HG03521 (cell line): ENCODE measurements around the gene KRT7.

Source experiments
- ATAC-seq: cut with Tn5 transposase; IDR thresholded peaks from one replicate; pipeline ENCODE4 v1.9.1; 2021; ENCODE audit warnings: mild to moderate bottlenecking, moderate library complexity; ENCODE audit not compliant: unreplicated experiment

Gene KRT7

GRCh38 chr12:52211716-52212585, 21.1 kb upstream of the KRT7 start:
- ATAC-seq = no peak

GRCh38 chr12:52212701-52213563, 20.1 kb upstream of the KRT7 start:
- ATAC-seq = no peak

- no peak for ATAC-seq
Observed at GRCh38 chr12:52213564-52214420, 19.3 kb upstream of the KRT7 start.

- ATAC-seq = no peak
Observed at GRCh38 chr12:52214421-52214802, 18.6 kb upstream of the KRT7 start.

DNA sequence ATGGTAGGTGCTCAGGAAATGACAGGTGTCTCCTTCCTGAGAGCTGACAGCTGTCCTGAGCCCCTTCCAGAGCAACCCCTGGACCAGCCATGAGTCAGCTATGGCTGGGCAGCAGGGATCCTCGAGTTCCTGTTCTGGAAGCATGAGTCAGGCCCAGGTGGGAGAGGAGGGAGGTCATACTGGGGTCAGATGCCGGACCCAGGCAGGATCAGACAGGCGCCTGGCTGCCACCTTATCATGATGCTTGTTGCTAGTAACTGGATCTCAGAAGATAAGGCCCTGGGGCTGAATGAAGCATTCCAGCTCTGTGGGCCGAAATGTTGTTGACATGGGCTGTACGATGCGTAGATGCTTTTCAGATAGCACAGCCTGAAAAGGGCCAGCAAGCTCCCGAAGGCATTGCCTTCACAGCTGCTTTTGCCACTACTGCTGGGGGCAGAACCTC, 17.4 kb upstream of the KRT7 start:
- no peak for ATAC-seq

DNA sequence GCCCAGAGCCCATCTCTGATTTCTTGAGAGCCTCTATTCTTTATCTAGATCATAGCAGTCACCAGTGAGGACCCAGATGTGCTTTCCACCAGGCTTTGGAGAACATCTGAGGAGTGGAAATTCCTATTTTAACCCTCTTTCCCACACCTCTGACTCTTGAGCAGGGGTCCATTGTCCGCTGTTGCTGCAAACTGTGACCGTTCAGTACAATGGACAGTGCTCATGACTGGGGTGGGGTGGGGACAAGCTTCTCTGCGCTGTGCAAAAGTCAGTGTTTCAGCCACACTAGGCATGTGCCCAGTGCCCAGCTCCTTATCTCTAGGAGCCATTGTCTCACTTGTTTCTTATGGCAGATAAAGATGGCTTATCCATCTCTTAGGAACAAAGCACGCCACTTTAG, 16.9 kb upstream of the KRT7 start:
- ATAC-seq = no peak

- ATAC-seq = no peak
Observed at GRCh38 chr12:52216807-52217206, 16.2 kb upstream of the KRT7 start.

DNA sequence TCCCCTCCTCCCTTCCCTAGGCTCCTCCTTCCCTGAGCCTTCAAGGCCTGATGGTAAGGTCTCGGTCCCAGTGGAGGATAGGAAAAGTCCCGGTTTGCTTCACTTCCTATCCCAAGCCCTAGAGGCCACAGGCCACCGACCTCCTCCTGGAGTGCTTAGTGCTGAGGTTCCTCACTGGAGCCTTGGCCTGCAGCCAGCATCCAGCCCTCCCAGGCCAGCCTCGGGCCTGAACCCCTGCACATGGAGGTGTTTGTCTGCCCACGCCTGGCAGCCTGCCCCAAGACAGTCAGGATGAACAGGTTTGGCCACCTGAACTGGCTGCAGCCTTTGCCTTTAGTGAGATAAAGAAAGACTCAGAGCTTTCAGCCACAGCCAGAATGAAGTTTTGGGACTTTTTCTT, 15.8 kb upstream of the KRT7 start:
- no peak for ATAC-seq

- no peak for ATAC-seq
Observed at GRCh38 chr12:52218001-52218400, 15.0 kb upstream of the KRT7 start.

DNA sequence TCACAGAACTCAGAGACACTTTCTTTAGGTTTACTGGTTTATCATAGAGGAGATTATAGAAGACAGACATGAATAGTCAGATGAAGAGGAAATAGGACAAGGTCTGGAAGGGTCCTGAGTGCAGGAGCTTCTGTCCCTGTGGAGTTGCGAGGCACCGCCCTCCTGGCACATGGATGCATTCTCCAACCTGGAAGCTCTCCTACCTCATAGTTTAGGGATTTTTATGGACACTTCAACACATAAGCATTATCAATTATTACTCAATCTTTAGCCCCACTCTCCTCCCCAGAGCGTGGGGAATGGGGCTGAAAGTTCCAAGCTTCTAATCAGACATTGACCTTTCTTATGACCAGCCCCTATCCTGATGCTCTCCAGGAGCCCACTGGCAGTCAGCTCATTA, 12.6 kb upstream of the KRT7 start:
- ATAC-seq = no peak

- no peak for ATAC-seq
Observed at GRCh38 chr12:52221070-52221781, 11.8 kb upstream of the KRT7 start.

DNA sequence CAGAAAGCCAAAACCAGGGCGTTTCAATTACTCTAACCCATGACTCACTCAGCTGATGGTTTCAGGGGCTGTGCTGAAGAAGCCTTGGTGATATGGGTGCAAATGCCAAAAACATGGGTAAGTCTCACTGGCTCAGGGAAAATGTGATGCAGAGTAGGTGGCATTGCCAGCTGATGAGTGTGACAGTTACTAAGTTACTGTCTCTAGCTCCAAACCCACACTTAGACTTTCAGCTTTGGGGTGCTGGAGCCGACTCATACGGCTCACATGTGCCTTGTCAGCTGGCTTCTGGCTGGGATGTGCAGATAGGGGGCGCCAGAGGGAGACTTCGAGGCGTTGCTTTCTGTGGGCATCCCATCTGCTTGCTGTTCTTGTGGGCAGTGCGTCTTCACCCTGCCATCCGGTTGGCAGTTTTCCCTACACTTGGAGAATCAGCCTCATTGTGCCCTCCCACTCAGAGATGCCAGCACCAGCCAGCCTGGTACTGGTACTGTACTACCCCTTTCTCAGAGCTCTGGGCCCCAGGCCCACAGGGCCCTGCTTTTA, 11.1 kb upstream of the KRT7 start:
- no peak for ATAC-seq

DNA sequence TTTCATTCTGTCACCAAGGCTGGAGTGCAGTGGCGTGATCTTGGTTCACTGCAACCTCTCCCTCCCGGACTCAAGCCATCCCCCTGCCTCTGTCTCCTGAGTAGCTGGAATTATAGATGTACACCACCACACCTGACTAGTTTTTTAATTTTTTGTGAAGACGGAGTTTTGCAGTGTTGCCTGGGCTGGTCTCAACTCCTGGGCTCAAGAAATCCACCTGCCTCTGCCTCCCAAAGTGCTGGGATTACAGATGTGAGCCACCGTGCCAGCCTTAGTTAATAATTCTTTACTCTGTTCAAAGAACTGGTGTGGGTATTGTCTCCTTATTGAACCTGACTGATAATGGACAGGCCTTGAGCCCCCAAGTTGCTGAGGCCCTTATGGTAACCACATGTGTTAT, 10.4 kb upstream of the KRT7 start:
- no peak for ATAC-seq

DNA sequence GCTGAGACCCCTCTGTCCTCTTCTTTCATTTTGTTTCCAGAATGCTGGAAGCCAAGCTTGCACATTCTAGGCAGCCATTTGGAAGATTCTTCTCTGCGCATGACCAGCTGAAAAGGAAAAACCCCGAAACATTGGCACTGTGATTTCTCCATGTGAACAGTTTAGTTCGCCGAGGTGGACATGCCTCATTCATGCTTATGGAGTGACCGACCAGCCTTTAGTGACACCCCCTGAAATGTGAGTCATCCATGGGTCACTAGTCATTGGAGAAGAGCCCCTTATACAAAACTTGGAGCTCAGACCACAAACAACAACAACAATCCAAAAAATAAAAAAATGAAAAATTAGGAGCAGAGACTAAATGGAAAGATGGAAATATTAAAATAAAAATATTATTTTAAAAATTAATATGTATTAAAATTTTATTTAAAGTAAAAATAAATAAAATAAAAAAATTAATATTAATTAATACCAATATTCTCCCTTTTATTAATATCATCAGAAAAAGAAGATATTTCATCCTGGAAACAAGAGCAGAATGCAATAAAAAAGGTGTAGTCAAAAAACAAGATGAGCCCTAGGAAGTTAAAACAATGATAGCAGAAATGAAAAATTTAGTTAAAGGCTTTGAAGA, 9.5 kb upstream of the KRT7 start:
- no peak for ATAC-seq

DNA sequence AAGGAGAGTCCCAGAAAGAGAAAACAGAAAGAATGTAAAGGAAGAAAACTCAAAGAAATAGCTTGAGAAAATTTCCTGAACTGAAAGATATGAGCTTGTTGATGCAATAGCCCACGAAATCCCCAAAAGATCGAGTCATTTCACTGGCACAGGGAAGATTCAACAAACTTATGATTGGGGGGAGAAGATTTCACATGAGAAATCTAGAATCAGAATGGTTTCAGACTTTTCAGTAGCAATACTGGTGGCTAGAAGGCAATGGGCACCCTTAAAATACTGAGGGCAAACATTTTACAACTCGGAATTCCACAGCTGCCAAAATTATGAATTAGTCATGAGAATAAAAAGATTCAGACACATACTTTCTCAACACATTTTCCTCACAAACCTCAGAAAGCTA, 8.9 kb upstream of the KRT7 start:
- no peak for ATAC-seq

- ATAC-seq = no peak
Observed at GRCh38 chr12:52225752-52226151, 7.3 kb upstream of the KRT7 start.

DNA sequence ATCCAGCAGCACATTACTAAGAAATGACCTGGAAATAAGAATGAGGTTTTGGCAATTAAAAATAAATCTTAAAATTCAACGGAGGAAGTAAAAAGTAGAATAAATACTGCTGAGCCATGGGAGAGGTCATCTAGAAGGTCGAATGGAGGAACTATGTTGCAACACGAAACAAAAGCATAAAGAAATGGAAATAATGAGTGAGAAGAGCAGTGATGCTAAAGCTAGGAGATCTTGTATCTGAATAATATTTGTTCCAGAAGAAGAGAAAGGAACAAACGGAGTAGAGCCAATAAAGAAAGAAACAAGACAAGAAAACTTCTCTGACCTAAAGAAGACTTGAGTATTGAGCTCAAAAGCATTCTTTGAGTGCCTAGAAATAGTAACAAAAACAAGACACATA, 6.6 kb upstream of the KRT7 start:
- ATAC-seq = no peak

- ATAC-seq = no peak
Observed at GRCh38 chr12:52227606-52228166, 5.4 kb upstream of the KRT7 start.

DNA sequence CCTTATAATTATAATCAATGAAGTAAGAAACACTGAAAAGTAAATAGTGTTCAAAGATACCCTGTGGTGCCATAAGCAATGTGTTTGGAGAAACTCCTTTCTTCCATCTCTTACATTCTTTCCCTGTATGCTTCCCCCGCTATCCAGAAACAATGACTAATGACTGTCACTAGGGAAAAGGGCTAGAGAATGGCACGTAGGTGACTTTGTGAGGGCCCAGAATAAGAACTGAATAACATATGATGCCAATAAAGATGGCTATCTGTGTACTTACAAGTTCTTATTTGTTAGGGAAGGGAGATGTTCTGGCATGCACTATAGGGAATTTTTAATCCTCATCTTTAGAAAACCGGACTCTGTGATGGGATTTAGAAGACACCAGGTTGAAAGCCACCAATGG, 4.7 kb upstream of the KRT7 start:
- no peak for ATAC-seq
